Measurements from ENCODE around the gene HMGXB3.
"Not testable (repeated sequence)": the region's sequence is repeated elsewhere in the genome, so short reads cannot be mapped to it uniquely, and the experiment has no call there.

Gene HMGXB3

DNA sequence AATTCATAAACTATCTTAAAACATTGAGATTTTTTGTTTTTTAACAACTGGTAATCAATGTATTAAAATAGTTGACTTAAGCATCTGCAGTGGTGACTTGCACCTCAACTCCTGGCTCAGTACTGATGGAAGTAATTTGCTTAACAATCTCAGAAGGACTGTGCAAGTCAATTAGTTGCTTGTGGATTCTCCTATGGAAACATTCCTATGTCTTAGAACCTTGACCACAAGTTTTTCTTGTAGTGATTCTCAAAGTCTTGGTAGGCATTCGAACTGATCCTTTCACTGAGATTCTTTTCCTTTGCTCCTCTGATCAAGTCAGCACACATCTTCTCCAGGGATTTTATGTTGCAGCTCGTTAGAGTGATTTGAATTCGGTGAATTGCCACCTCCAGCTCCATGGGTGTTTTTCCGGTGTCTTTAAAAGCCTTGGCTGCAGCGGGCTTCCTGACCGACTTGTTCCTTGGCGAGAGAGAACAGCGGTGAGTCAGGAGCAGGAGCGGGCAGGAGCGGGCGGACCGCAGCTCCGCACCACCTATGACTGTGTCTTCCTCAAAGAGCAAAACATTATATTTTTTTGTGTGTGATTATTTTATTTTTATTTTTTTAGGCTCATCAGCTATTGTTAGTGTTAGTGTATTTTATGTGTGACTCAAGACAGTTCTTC, 21.1 kb downstream of the HMGXB3 start:
- no peak for DNase-seq

GRCh38 chr5:150022158-150022531, 21.6 kb downstream of the HMGXB3 start:
- no peak for DNase-seq

DNA sequence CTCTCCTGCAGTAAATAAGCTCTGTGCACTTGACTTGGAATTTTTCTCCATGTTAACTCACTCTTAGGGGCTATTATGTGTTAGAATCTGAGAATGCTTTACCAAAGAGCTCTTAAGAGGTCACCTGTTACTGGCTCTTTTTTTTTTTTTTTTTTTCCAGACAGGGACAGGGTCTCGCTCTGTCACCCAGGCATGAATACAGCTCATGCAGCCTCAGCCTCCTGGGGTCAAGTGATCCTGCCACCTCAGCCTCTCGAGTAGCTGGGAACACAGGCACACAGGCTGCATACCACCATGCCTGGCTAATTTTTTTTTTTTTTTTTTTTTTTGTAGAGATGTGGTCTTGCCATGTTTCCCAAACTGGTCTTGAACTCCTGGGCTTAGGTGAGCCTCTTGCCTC, 22.1 kb downstream of the HMGXB3 start:
- no peak for DNase-seq

DNA sequence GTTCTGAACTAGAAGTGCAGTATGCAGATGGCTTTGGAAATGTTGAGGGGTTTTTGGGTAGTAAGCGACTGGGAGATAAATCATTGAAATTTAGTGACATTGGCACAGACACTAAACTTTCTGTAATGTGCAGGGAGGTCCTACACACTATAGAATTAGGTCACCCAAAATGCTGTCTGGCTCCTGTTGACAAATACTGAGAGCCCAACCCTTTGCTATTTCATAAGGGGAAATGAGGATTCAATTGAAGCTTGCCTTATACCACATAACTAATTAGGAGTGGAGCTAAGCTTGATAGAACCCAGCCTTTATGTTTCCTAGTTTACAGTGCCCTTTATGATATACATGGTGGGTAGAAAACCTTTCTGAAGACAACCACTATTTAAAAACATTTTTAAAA, 22.6 kb downstream of the HMGXB3 start:
- DNase-seq: no peak

DNA sequence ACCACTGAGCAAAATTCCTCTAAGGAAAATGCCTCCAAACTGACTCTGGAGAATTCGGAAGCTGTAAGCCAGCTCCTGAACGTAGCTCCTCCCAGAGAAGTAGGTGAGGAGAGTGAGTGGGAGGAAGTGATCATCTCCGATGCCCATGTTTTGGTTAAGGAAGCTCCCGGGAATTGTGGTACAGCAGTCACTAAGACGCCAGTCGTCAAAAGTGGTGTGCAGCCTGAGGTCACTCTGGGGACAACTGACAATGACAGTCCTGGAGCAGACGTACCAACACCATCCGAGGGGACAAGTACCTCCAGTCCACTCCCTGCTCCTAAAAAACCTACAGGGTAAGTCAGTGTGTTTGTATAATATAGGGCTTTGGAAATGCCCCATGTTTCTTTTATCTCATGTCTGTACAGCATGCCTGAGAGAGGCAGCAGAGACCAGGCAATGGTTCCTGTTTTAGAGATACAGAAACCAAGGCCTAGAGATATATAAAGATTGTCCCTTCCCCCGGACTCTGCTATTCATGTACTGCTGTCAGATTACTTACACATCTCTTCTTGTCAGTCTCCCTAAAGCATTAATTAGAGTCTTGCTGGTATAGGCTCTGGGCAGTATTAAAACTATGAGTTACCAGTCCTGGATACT, 23.9 kb downstream of the HMGXB3 start:
- no peak for DNase-seq

- no peak for DNase-seq
Observed at GRCh38 chr5:150026682-150027172, 26.2 kb downstream of the HMGXB3 start.

DNA sequence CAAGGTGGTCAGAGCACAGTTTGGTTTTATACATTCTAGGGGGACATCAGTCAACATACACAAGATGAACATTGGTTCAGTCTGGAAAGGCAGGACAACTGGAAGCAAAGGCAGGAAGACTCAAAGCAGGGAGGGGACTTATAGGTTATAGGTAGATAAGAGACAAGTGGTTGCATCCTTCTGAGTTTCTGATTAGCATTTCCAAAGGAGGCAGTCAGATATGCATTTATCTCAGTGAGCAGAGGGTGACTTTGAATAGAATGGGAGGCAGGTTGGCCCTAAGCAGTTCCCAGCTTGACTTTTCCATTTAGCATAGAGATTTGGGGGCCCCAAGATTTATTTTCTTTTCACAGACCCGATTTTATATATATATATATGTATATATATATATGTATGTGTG, 27.5 kb downstream of the HMGXB3 start:
- not testable (repeated sequence) for DNase-seq

DNA sequence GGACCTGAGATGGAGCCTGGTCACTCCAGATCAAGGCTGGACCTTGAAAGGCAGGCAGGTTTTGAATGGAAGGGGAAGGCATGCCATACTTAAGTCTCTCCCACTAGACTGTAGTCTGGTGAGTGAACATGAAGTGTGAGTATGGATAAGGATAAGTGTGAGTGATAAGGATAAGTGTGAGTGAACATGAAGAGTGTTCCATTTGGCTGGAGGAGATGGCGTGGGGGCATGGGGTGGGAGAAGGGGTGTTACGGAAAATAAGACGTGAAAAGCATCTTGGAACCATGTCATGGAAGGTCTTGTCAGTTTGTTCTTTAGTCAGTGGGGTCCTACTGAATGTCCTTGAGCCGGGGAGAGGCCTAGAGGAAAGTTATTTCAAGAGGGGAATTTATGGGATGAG, 32.8 kb downstream of the HMGXB3 start:
- DNase-seq: no peak

DNA sequence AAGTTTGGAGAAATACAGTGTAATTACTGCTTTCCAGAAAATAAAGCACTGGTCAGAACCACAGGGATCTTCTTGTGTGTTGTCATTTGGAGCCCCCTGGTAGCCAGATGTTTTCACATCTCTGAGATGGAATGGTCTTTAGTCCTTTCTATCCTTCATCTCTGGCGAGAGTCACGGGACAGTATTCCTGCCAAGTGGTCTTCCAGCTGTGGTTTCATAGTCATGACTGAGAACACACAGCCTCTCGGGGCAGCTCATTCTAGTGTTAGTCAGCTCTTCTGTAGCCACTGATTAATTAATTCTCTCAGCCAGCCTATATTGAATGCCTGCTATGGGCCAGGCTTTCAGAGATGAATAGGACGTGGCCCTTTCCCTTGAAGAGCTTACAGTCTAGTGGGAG, 34.1 kb downstream of the HMGXB3 start:
- DNase-seq: no peak

- DNase-seq: no peak
Observed at GRCh38 chr5:150035139-150035895, 34.8 kb downstream of the HMGXB3 start.

- DNase-seq: no peak
Observed at GRCh38 chr5:150036513-150036912, 36.0 kb downstream of the HMGXB3 start.

- DNase-seq: no peak
Observed at GRCh38 chr5:150038547-150038946, 38.0 kb downstream of the HMGXB3 start.

GRCh38 chr5:150042459-150042858, 41.9 kb downstream of the HMGXB3 start:
- DNase-seq: no peak

GRCh38 chr5:150043657-150044328, 43.3 kb downstream of the HMGXB3 start:
- no peak for DNase-seq

DNA sequence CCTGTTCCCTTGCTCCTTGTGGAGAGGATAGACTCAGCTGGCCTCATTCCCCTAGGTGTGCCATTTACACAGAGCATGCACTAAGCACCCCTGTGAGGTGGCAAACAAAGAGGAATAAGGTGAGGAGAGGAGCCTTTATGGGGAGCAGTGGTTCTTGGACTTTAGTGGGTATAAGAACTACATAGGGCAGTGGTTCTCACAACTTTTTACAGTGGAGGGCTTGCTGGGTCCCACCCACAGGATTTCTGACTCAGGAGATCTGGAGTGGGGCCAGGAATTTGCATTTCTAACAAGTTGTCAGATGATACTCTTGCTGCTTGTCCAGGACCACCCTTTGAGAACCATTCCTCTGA, 43.8 kb downstream of the HMGXB3 start:
- DNase-seq: no peak

GRCh38 chr5:150044712-150045111, 44.2 kb downstream of the HMGXB3 start:
- DNase-seq: no peak

- DNase-seq: no peak
Observed at GRCh38 chr5:150045549-150045948, 45.0 kb downstream of the HMGXB3 start.

DNA sequence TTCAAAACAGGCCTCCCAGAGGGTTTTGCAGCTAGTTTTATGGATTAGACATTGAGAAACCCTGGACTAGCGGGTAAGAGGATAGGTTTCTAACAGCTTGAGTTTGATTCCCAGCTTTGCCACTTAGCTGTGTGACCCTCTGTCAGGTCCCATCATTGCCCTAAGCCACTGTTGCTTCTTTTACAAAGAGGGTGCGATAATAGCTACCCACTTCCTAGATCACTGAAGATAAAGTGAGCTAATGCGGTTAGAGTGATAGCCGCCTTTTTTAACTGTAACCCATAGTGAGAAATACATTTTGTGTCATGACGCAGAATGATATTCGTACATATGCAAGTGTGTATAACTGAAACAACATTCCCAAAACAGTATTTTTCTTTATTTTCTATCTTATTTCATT, 45.5 kb downstream of the HMGXB3 start:
- DNase-seq: no peak

GRCh38 chr5:150050172-150050811, 49.8 kb downstream of the HMGXB3 start:
- not testable (repeated sequence) for DNase-seq

- no peak for DNase-seq
Observed at GRCh38 chr5:150051657-150052195, 51.2 kb downstream of the HMGXB3 start.

DNA sequence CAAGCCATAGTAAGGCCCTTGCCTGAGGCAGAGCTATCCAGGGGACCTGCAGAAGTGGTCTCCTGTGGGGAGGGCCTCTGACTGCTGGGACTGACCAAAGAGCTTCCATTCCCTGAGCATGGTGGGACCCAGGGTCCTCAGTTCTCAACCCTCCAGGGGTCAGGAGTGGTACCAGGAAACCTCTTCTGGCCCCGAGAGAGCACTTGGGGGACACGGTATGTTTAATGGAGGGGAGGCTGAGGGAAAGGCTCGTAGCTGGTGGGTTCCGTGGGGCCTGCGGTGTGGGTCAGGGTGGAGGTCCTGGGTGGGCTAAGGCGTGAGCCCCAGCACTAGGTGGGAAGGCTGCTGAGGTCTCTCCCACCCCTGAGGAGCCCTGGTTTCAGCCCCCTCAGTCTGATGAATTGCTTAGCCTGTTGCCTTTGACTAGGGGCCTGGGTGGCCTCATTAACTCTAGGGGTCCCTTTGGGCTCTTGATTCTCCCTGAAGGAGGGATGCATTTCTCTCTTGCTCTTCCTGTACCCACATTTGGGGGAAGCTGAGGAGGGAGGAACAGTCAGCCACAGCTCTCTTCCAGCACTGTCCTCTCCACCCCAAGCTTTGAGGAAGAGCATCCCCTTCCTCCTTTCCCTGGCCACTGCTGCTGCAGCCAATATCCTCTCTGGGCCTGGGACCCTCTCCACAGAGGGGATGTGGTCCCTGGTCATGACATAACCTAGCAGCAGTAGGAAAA, 51.9 kb downstream of the HMGXB3 start:
- no peak for DNase-seq

Measured in NCI-H510A (cell line).